HG03354 (cell line): ENCODE results near the gene DYSF.

Experiments used
- ATAC-seq: cut with Tn5 transposase; IDR thresholded peaks from one replicate; pipeline ENCODE4 v1.9.1; 2021; ENCODE audit warnings: mild to moderate bottlenecking; ENCODE audit not compliant: unreplicated experiment, poor library complexity, severe bottlenecking

DYSF gene

DNA sequence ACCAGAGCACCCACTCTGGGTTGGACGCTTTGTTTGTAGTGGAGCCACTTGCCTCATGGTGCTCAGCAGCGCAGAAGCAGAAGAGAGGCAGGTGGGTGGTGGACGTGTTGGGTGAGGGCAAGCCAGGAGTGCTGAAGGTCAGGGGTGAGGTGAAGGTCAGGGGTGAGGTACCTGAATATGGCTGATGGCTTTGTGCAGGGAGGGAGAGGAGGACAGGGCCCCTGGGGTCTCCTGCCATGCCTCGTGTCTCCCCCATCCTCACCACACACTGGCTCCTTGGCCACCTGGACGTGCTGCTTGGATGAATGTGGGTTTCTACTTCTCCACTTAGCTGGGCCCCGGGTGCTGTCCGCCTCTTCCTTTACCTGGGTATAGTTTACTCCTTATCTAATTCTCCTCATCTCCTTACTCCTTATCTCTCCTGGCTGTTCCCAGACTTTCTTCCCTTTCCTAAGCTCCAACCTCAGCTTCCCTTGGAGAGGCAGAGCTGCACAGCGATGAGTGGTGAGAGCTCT lies 68.1 kb downstream of the DYSF start:
- no peak for ATAC-seq

DNA sequence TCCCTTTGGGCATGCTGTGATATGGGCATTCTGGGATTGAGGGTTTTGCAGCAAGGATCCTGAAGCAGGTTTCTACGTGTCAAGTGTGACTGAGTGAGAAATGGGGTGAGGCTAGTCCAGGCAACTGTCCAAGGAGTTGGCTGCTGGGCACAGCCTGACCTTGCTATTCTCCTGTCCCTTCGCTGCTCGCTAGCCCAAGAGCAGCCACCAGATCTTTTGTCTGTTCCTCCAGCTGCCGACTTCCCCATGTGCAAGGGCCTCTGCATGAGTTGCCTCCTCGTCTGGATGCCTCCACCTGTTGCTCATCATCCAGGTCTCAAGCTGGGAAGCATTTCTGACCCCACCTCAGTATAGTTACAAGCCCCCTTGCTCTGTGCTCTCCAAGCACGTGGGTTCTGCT lies 71.1 kb downstream of the DYSF start:
- no peak for ATAC-seq

DNA sequence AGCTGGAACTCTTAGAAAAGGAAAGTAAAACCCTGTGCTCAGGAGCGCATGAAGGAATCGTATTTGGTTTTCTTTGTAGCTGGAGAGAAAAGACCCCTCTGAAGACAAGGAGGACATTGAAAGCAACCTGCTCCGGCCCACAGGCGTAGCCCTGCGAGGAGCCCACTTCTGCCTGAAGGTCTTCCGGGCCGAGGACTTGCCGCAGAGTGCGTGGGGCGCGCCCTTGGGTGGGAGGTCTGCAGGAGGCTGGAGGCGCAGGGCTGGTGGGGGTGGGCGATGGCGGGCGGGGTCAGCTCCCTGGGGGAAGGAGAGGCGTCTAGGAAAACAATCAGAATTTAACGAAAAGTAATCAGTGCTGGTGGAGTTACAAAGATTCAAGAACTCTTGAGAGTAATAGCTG lies 72.8 kb downstream of the DYSF start:
- no peak for ATAC-seq

DNA sequence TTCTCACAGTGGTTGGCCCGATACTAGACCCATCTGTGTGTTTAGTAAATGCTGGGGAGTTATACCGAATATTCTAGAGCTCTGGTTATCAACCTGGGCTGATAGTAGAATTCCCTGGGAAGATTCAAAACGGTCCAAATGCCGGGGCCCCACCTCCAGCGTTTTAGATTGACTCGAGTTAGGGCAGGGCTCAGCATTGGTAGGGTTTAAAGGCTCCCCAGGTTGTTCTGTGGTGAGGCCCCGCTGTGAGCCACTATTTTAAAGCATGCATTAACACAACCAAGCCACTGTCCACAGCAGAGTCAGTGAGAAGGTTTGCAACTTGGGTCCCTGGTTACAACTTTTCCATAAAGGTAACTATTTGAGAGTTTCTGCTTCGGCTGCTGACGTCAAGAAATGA lies 73.6 kb downstream of the DYSF start:
- ATAC-seq = no peak

DNA sequence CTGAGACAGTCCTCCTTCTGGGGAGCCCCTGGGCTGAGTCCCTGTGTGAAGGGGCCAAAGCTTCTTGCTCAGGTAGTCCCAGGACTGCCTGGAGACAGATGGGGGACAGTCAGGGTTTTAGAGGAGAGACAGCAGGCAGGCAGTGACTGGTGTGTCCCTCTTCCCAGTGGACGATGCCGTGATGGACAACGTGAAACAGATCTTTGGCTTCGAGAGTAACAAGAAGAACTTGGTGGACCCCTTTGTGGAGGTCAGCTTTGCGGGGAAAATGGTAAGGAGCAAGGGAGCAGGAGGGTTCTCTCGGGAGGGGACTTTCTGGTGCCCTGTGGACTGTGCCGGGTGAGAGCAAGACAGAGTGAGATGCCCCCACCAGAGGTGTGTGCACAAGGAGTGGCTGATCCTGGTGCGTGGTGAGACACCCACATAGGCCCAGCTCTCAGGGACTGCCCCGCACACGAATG lies 74.8 kb downstream of the DYSF start:
- ATAC-seq = no peak

DNA sequence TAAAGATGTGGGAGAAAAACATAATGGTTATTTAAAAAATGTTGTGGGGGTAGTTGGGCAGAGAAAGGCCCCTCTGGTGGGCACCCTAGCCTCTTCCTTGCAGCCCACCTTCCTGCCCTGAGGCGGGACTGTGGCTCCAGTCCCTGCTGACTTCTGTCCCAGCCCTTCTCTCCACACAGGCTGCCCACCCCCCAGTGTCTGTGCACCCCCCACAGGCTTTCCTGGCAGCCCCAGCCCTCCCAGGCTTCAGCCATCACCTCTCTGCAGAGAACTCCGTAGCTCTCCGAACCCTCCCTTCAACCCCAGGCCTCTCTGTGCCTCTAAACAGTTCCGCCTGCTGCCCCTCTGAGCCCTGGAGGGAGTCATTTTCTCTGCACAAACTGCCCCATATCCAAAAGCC lies 75.4 kb downstream of the DYSF start:
- no peak for ATAC-seq

DNA sequence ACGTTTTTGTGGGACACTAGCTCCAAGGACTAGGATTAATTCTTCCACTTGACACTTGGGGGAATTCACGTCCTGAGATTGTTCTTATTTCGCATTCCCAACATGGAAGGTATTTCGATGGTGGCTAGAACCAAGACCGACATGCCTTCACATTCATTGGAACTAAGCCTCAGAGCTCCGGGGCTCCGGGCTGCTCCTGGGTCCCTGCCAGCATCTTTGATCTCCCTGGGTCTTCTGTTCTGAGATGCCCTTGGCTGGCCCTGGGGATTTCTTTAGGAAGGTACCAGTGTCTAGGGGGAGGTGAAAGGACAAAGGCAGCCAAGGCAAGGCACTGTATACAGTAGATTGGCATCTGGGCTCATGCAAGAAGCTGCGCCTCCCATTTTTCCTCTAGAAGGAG lies 76.8 kb downstream of the DYSF start:
- no peak for ATAC-seq

DNA sequence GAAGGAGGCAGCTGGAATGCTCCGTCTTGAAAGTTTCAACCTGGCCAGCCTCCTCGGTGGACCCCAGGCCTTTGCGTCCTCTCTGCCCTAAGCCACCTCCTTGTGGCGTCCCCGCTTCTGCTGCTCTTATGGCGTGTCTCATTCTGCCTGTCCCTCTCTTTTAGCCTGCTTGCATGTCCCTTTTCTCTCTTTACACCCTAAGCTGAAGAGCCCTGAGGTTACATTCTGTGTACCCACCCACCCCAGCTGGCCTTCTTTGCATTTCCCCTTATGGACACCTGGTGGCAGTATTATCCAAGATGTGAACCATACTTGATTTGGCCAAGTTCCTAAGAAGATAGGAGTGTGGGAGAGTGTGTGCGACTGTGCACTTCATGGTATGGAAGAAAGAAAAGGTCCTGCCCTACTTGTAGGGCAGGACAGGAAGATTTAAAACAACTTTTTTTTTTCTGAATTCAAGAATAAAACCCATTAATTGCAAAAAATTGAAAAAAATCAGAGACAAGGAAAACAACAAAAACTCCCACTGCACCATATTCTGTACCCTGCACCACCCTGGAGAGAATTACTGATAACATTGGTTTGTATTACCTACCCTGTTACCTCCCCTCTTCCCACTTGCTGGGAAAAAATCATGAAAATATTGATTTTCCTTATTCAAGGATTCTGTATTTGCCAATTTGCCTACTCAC lies 77.4 kb downstream of the DYSF start:
- ATAC-seq = peak; percentile 62

DNA sequence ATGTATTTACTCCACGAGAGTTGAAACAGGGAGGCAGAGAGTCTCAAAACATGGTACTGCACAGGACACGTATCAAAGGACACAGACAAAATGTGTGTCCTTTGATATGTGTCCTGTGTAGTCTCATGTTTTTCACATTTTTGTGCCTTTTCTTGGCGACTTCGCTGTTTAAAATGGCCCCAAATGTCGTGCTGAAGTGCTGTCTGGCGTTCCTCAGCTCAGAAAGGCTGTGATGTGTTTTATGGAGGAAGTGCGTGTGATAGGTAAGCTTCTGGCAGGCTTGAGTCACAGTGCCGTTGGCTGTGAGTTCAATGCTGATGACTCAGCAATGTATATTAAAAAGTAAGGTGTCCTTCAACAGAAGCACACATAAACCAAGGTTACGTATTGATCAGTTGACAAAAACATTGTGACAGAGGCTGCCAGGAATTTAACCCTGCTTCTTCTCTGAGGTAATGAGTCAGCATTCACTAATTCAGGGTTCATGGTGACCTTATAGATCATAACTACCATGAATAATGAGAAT lies 78.2 kb downstream of the DYSF start:
- no peak for ATAC-seq

DNA sequence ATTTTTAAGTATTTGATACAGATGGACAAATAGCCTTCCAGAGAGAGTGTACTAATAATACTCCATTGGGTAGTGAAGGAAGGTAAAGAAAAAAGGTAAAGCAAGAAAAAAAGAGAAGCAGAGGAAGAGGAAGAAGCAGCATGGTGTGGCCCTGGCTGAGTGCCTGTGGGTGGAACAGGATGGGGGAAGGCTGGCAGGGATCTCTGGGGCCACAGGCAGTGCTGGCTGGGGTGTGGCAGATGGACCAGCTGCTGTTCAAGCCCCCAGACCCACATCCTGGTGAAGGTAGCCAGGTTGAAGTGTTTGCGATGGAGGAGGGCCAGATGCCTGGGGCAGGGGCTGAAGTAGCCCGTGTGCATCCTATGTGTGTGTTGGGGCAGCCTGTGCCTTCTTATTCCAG lies 79.0 kb downstream of the DYSF start:
- ATAC-seq = no peak

DNA sequence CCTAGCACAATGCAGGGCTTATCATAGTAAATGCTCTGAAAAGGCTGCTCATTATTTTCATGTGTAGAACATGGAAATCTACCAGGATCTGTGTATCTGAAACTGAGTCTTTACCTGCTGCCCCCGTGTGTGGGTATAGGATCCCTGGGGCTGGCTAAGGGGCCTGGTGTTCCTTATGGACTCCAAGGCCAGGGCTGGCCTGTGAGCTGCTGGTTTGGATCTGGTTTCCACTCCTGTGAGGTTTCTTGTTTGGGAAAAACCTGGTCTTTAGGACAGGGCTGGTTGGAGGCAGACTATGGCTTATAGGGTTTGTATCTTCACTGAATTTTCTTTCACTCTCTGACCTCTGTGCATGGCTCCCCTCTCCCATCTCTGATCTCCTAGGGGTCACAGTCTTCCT lies 80.8 kb downstream of the DYSF start:
- no peak for ATAC-seq

DNA sequence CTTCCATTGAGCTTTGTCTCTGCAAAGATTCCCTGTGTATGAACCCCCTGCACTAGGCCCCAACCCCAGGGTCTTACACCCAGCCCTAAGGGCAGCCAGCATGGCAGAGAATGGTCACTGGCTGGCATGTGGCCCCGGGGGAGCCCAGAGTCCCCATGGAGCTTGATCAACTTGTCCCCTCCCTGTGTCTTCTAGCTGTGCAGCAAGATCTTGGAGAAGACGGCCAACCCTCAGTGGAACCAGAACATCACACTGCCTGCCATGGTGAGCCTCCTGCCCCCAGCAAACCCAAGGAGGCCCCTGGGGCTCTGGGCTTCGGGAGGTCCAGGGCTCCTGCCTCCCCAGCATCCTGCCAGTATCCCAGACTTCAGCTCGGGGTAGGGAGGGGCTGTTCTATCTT lies 81.5 kb downstream of the DYSF start:
- no peak for ATAC-seq

DNA sequence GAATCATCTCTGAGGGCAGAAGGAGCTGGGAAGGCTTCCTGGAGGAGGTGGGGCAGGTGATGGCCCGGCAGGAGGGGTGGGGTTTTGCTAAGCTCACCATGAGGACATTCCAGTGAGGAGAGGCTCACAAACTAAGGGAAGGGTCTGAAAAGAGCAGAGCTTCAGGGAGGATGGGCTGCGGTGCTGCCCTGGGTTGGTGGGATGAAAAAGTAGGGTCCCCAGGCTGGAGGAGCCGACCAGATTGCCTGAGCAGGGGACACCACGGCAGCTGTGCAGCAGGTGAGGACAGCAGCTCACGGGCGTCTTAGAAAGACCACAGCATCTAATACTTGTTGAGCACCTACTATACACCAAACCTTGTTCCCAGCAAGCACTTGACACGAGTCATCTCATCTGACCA lies 82.2 kb downstream of the DYSF start:
- ATAC-seq = no peak

DNA sequence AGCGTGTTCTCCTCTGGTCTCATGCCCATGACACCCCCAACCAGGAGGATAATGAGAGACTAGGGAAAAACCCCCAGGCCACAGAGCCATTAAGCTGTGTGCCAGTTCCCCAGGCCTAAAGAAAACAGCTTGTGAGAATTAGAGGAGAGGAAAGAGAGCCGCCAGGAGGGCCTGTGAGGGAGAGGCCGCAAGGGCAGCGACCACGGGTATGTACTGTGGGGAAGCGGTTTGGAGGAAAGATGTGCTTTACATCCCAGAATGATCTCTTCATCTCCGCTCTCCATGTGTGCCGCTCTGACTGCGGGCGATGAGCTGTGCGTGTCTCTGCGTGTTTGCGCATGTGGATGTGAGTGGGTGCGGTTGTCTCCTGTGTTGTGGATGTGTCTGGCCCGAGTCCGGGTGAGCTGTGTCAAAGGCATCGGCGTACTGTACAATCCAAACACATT lies 82.9 kb downstream of the DYSF start:
- no peak for ATAC-seq

DNA sequence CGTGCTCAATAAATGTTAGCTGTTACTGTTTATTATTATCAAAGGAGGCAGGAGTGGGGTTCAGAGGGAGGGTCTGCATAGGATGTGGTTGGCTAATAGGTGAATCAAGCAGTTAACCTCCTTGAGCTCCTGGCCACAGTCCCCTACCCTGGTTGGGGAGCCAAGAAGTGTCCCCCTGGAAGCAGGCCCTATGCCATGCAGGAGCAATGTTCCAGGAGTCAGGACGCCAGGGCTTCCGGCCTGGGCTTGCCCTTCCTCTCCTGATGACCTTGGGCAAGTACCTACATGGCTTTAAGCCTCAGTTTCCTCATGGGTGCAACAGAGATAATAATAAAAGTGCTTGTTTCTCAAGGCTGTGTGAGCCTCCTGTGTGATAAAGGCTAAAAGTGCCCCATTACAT lies 84.9 kb downstream of the DYSF start:
- no peak for ATAC-seq

DNA sequence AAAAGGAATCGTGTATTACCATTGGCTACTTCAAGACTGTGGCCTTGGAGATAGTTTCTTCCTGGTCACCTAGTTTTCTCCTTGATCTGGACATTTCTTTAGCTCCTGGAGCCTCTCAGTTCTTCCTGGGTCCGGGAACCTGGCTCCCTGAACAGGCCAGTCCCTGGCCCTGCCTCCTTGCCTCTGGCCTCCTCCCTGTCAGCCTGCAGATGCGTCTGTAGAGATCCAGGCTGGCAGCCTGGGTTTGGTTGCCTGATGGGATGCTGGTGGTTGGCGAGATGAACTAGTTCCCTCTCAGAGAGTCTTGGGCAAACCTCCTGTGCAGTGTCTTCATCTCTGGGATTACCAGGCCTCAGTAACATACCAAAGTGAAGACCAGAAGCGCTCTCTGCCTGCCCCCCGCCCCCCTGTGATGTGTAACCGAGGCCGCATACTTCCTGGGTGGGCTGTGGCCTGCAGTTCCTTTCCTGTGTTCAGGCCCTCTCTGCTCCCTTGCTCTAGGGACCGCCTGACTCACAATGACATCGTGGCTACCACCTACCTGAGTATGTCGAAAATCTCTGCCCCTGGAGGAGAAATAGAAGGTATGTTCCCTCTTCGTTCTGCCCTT lies 85.4 kb downstream of the DYSF start:
- ATAC-seq = no peak

DNA sequence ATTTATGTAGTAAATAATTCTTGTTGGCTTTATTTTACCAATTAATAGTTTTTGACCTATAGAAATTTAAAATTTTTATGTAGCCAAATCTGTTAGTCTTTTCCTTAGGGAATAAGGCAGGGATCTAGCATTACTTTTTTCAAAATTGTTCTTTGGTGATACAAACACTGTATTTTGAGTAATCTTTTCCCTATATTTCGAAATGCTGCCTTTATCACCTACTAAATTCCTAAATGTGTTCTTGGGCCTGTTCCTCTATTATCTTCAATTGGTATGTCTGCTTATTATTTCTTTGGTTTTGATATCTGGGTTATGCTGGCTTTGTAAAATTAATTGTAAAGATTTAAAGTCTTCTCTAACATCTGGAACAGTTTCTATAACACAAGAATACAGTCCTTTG lies 87.5 kb downstream of the DYSF start:
- no peak for ATAC-seq

DNA sequence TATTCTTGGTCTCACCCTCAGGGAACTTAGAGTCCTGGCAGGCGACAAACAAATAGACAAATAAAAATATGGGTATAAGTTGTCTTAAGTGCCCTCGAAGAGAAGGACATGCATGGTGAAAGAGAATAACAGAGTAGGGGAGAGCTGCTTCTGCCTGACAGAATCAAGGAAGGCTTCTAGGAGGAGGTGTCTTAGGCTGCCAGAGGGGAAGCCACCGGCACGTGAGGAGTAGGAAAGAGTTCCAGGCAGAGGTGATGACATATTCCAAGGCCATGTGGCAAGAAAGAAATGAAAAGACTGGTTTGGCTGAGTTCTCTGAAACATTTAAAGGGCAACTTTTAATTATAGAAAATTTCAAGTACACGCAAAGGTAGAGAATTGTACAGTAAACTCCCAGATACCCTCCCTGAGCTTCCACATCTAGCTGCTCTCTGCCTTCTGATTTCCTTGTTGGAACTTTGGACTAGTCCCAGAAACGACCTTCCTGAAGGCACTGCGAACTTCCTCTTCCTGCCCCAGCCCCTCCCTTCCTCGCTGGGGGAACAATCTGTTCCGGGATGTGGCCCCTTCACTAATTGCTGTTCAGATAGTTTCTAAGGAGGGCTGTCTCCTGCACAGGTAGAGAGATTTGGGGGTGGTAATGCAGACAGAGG lies 91.7 kb downstream of the DYSF start:
- no peak for ATAC-seq

DNA sequence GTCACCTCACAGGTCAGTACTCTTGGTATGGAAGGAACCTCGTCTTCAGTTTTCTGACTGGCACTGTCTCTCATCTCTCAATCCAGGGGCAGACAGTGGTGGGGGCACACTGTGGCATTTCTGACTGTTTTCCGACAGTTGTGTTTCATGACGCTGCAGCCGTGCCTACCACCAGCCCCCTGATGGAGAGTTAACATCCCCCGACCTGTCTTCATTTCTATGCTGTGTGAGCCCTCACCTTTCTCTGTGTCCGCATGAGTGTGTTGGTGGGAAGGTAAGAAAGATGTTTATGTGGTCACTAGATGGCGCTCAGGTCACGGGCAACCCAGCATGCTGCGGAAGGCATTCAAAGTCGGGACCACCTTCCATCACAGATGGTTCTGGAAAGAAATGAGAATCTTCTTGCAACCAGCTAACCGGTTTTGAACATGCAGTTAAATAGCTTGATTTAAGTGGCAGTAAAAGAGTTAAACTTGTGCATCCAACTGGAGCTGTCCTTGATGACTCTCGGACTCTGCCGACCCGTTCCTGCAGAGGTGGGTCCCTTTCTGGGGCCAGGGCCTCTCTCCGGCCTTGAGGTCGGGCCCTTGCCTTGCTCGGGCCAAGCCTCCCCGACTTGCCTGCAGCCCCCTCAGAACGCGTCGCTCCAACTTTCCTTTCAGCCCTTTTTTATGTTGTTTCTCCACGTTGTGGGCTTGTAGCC lies 92.4 kb downstream of the DYSF start:
- ATAC-seq = peak; percentile 76

DNA sequence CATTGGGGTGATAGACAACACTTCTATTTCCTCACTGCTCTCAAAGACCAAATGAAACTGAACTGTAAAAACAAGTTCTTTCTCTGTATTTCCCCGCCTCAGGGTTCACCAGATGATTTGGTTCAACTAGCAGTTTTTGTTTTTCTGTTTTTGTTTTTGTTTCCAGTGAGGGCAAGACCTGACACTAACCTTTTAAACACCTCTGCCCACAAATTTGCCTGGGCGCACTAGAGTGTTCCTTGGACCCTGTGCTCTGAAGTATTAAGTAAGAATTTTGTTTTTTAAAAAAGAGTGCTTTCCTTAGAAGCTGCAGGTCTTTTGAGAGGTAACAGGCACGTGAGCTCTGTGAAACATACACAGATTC lies 92.9 kb downstream of the DYSF start:
- ATAC-seq = peak; percentile 22
